IPS-NIHi11 (cell line): ENCODE data around the gene ELK1.

ENCODE experiments used
- DNase-seq: peaks from one replicate; pipeline ENCODE4 v3.0.0; 2012; ENCODE audit warnings: mixed read lengths, low spot score

Gene ELK1

GRCh38 chrX:47644557-47645091 is 5.7 kb downstream of the ELK1 start:
- DNase-seq = no peak

- DNase-seq = no peak
Observed at GRCh38 chrX:47643926-47644325, 6.4 kb downstream of the ELK1 start.

- no peak for DNase-seq
Observed at GRCh38 chrX:47638816-47639215, 11.5 kb downstream of the ELK1 start.

GRCh38 chrX:47637546-47638195 is 12.7 kb downstream of the ELK1 start:
- DNase-seq = peak; percentile 73

- no peak for DNase-seq
Observed at GRCh38 chrX:47634871-47635575, 15.3 kb downstream of the ELK1 start.

GRCh38 chrX:47633689-47634590 is 16.4 kb downstream of the ELK1 start:
- no peak for DNase-seq

- DNase-seq = no peak
Observed at GRCh38 chrX:47632666-47633065, 17.7 kb downstream of the ELK1 start.

- DNase-seq = no peak
Observed at GRCh38 chrX:47631676-47632075, 18.7 kb downstream of the ELK1 start.

GRCh38 chrX:47629419-47630200 is 20.8 kb downstream of the ELK1 start, which contains the start of gene CFP:
Gene CFP (minus strand): TSS chrX:47629930. CDS start chrX:47629844, 86 bp downstream.
- DNase-seq = no peak

GRCh38 chrX:47628982-47629381 is 21.4 kb downstream of the ELK1 start:
- no peak for DNase-seq

GRCh38 chrX:47625365-47625764 is 25.0 kb downstream of the ELK1 start:
- no peak for DNase-seq

- peak; percentile 80 for DNase-seq
Observed at GRCh38 chrX:47623540-47624027, 26.8 kb downstream of the ELK1 start.

- no peak for DNase-seq
Observed at GRCh38 chrX:47621851-47622250, 28.5 kb downstream of the ELK1 start.

GRCh38 chrX:47620303-47620685 is 30.1 kb downstream of the ELK1 start:
- no peak for DNase-seq

- DNase-seq = peak; percentile 91
Observed at GRCh38 chrX:47619486-47620302, 30.7 kb downstream of the ELK1 start, which contains the start of gene SYN1. Gene SYN1 (minus strand): TSS chrX:47619857. CDS start chrX:47619728, 129 bp downstream.

- no peak for DNase-seq
Observed at GRCh38 chrX:47618923-47619485, 31.4 kb downstream of the ELK1 start.

- DNase-seq = no peak
Observed at GRCh38 chrX:47614618-47615017, 35.7 kb downstream of the ELK1 start.

GRCh38 chrX:47613082-47613481 is 37.3 kb downstream of the ELK1 start:
- no peak for DNase-seq

GRCh38 chrX:47612418-47612817 is 37.9 kb downstream of the ELK1 start:
- no peak for DNase-seq

GRCh38 chrX:47611926-47612325 is 38.4 kb downstream of the ELK1 start:
- DNase-seq = no peak
